PC-3 (cell line): Measurements from ENCODE around the gene BICRA.

Experiments
- EZH2 ChIP-seq: fragments of 300-600 bp; sonication (generic); IDR thresholded peaks from one replicate; pipeline ENCODE4 v1.6.1; 2017; ENCODE audit warnings: antibody characterized with exemption, mild to moderate bottlenecking, low read length; ENCODE audit not compliant: unreplicated experiment
- EZH2phosphoT487 ChIP-seq: fragments of 300-600 bp; sonication (generic); IDR thresholded peaks from 2 replicates; pipeline ENCODE4 v1.6.1; 2018; ENCODE audit warnings: mild to moderate bottlenecking, antibody characterized with exemption, low read length, borderline replicate concordance
- TF ChIP-seq, protein P1 (sequence below): fragments of 300-600 bp; sonication (generic); conservative IDR thresholded peaks from 2 replicates; pipeline ENCODE4 v1.5.1; 2017; ENCODE audit warnings: antibody characterized with exemption, low read depth, mild to moderate bottlenecking, low read length

DNA sequence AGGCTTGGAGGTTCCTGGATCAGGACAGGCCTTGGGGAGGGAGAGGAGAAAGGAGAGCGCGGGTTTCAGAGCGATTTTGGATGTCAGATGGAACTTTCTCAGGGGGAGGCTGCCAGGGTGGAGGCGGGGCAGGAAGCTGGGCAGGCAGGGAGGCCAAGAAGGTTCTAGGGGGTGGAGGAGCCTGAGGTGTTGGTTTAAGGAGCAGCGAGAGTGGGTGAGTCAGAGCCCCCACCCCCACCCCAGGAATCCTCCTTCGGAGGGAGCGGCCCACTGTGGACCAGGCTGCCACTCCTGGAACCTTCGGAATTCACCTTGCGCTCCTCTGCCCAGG lies 120.5 kb downstream of the BICRA start:
- TF ChIP-seq, protein P1, sequence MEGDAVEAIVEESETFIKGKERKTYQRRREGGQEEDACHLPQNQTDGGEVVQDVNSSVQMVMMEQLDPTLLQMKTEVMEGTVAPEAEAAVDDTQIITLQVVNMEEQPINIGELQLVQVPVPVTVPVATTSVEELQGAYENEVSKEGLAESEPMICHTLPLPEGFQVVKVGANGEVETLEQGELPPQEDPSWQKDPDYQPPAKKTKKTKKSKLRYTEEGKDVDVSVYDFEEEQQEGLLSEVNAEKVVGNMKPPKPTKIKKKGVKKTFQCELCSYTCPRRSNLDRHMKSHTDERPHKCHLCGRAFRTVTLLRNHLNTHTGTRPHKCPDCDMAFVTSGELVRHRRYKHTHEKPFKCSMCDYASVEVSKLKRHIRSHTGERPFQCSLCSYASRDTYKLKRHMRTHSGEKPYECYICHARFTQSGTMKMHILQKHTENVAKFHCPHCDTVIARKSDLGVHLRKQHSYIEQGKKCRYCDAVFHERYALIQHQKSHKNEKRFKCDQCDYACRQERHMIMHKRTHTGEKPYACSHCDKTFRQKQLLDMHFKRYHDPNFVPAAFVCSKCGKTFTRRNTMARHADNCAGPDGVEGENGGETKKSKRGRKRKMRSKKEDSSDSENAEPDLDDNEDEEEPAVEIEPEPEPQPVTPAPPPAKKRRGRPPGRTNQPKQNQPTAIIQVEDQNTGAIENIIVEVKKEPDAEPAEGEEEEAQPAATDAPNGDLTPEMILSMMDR = no peak
- no peak for TF ChIP-seq EZH2
- TF ChIP-seq EZH2phosphoT487 = no peak
